A673 (cell line): ENCODE data around the gene TNFAIP2. TPM values are rescaled to one million over a fixed set of nuclear protein-coding genes. Genes with fewer than 3 reads are reported as not detected.

ENCODE experiments used
- BruUV-seq: library from RNA; stranded (reverse); fragments of 400-500 nt; replicated peaks from 2 replicates; lab custom pipeline; 2021; lab: Mats Ljungman, UMichigan
- CTCF ChIA-PET: fragments of 300-600 bp; sonication (Branson Sonifier 250); formaldehyde crosslinking; loops from one replicate; lab custom pipeline; 2022; ENCODE audit warnings: antibody characterized with exemption; lab: Charles Lee
- POLR2A ChIA-PET: fragments of 300-600 bp; sonication (Branson Sonifier 250); formaldehyde crosslinking; loops from one replicate; lab custom pipeline; 2022; ENCODE audit warnings: antibody characterized with exemption; ENCODE audit not compliant: low non-redundant PET; lab: Charles Lee
- DNase-seq: peaks from one replicate; pipeline ENCODE4 v3.0.0-alpha.2; 2015; ENCODE audit warnings: low spot score
- H3K27ac ChIP-seq: fragments of 200-600 bp; sonication (generic); 2 replicates; pipeline ENCODE4 v1.5.1; 2016; ENCODE audit warnings: mixed run types, low read depth, mild to moderate bottlenecking, mixed read lengths, antibody characterized with exemption, low read length; ENCODE audit not compliant: poor library complexity, severe bottlenecking
- H3K27me3 ChIP-seq: fragments of 200-600 bp; sonication (generic); replicated peaks from 2 replicates; pipeline ENCODE4 v1.6.1; 2017; ENCODE audit warnings: mixed run types, low read depth, mild to moderate bottlenecking, mixed read lengths, antibody characterized with exemption, low read length; ENCODE audit not compliant: insufficient read depth, poor library complexity
- H3K36me3 ChIP-seq: fragments of 200-600 bp; sonication (generic); 2 replicates; pipeline ENCODE4 v1.6.1; 2016; ENCODE audit warnings: mixed run types, mild to moderate bottlenecking, mixed read lengths, antibody characterized with exemption, low read length; ENCODE audit not compliant: insufficient read depth, poor library complexity, severe bottlenecking
- H3K4me1 ChIP-seq: fragments of 200-600 bp; sonication (generic); 2 replicates; pipeline ENCODE4 v1.6.1; 2017; ENCODE audit warnings: mixed run types, mild to moderate bottlenecking, mixed read lengths, antibody characterized with exemption, low read length; ENCODE audit not compliant: insufficient read depth, poor library complexity, severe bottlenecking
- H3K4me3 ChIP-seq: fragments of 200-600 bp; sonication (generic); 2 replicates; pipeline ENCODE4 v1.5.1; 2016; ENCODE audit warnings: low read depth, mixed run types, mild to moderate bottlenecking, mixed read lengths, low read length; ENCODE audit not compliant: poor library complexity, severe bottlenecking
- H3K9me3 ChIP-seq: fragments of 200-600 bp; sonication (generic); 2 replicates; pipeline ENCODE4 v1.6.1; 2016; ENCODE audit warnings: mixed run types, low read depth, mild to moderate bottlenecking, mixed read lengths, antibody characterized with exemption, low read length; ENCODE audit not compliant: poor library complexity, severe bottlenecking
- EZH2 ChIP-seq: fragments of 200-600 bp; sonication (generic); IDR thresholded peaks from 2 replicates; pipeline ENCODE4 v1.6.1; 2017; ENCODE audit warnings: borderline replicate concordance, low read depth, mild to moderate bottlenecking, mixed read lengths, antibody characterized with exemption, low read length; ENCODE audit not compliant: poor library complexity, severe bottlenecking
- intact Hi-C: fragments of 100-400 bp; cut with micrococcal nuclease; formaldehyde crosslinking; loops from one replicate; pipeline ENCODE4 v1.10.0; 2022; ENCODE audit not compliant: unreplicated experiment
- total RNA-seq: library from RNA; stranded (reverse); gene quantifications from 2 replicates; pipeline ENCODE4 v1.2.3, GENCODE V29; 2021
- TF ChIP-seq, protein P1 (sequence below): fragments of 300-800, 200-600 bp; sonication (generic); conservative IDR thresholded peaks from 2 replicates; pipeline ENCODE4 v1.5.1; 2017; ENCODE audit warnings: low read depth, mild to moderate bottlenecking, antibody characterized with exemption, low read length, moderate library complexity, mixed read lengths

Gene TNFAIP2
- total RNA-seq, 1 experiment from 2014 or later: 5.5 TPM

DNA sequence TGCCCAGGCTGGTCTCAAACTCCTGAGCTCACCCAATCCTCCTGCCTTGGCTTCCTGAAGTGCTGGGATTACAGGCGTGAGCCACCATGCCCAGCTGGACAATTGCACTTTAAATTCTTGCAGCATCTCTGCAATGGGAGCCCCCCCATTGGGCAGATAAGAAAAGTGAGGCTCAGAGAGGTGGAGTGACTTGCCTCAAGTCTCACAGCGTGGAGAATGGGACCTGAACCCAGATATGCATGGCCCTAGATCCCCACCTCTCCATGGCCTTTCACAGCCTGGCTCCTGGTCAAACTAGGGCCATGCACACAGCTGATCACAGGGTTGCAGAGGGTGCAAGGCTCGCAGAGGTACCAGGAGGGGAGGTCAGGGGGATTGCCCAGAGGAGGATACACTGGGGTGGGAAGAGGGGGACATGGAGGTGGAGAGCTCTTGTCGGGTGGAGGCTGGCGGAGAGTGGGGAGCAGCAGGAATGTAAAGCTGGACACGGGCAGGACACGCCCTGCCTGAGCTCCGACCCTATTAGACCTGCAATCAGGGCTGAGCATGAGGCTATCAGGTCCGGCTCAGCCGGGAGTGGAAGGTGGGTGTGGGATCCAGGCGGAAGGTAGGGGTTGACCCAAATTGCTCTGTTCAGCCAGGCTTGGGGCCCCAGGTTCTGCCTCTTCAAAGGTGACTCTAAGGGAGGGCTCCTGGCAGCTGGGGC is 21.9 kb upstream of the TNFAIP2 start:
- Histone ChIP-seq H3K27me3 (peaks cover 30% of the 10 kb centered on the region), H3K9me3 (no peaks in the 10 kb centered on the region), H3K36me3 (no peaks in the 10 kb centered on the region), H3K27ac (no peak overlapping the region), H3K4me1 (peaks cover 12% of the 10 kb centered on the region), H3K4me3 (no peak overlapping the region)
- intact Hi-C loops: no loop called here
- TF ChIP-seq, protein P1, sequence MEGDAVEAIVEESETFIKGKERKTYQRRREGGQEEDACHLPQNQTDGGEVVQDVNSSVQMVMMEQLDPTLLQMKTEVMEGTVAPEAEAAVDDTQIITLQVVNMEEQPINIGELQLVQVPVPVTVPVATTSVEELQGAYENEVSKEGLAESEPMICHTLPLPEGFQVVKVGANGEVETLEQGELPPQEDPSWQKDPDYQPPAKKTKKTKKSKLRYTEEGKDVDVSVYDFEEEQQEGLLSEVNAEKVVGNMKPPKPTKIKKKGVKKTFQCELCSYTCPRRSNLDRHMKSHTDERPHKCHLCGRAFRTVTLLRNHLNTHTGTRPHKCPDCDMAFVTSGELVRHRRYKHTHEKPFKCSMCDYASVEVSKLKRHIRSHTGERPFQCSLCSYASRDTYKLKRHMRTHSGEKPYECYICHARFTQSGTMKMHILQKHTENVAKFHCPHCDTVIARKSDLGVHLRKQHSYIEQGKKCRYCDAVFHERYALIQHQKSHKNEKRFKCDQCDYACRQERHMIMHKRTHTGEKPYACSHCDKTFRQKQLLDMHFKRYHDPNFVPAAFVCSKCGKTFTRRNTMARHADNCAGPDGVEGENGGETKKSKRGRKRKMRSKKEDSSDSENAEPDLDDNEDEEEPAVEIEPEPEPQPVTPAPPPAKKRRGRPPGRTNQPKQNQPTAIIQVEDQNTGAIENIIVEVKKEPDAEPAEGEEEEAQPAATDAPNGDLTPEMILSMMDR: no peak
- TF ChIP-seq EZH2: no peak
- POLR2A ChIA-PET: no interaction called here
- no TSS peak for BruUV-seq
- CTCF ChIA-PET: no interaction called here
- DNase-seq: no peak

DNA sequence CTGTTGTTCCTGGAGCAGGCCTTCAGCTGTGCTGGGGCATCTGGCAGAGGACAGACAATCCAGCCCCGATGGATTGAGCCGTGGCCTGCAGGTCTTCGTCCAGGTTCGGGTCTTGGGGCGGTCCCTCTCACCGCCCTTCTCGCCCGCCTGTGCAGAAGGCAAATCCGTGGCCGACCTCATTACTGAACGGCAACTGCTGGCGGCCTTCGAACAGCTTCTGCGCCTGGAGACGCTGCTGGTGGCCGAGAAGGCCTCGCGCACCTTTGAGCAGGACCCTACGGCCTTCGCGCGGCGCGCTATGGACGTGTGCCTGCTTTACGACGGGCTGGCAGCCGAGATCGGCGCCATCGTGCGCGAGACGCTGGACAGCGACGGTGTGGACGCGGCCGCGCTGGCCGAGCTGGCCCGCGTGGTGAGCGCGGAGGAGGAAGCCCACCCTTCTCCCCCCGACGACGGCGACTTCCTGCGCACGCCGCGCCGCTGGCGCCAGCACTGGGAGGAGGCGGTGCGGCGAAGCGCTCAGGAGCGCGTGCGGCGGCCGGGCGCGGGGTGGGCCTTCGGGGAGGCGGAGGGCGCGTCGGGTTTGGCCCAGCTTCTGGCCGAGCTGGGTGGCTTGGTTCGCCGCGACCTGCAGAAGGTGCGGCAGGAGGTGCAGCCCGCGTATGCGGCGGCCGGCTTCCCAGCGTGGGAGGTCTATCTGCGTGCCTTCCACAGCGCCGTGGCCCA is 21.1 kb upstream of the TNFAIP2 start:
- Histone ChIP-seq H3K9me3 (no peaks in the 10 kb centered on the region), H3K36me3 (no peaks in the 10 kb centered on the region), H3K27ac (no peak overlapping the region), H3K27me3 (peaks cover 30% of the 10 kb centered on the region), H3K4me3 (no peak overlapping the region), H3K4me1 (peaks cover 12% of the 10 kb centered on the region)
- intact Hi-C loops: no loop called here
- TF ChIP-seq, protein P1: no peak
- peak; percentile 72 for TF ChIP-seq EZH2
- ChIA-PET CTCF (no interaction called here), POLR2A (interaction anchor here (0.5 kb wide), 1 partner anchor 51 kb away, joined by 12 read pairs; no protein-coding TSS in a partner anchor)
- no TSS peak for BruUV-seq
- DNase-seq: no peak

DNA sequence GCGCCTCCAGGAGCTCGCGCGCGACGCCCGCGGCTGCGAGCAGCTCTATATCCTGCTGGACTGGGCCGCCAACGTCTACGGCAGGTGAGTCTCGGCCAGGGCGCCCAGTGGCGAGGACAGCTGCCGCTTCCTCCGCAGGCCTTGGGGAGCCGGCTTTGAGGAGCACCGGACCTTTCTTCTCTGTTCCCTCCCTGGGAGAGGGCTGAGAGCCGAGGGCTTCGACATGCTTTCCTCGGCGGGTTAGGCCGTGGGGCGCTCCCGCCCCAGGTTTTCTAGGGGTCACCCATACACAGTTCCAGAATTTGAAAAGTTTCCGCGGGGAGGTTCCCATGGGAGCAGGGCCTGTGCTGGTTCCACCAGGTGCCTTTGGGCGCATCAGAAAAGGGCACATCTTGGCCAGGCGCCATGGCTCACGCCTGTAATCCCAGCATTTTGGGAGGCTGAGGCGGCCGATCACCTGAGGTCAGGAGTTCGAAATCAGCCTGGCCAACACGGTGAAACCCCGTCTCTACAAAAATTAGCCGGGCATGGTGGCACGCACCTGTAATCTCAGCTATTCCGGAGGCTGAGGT is 20.5 kb upstream of the TNFAIP2 start:
- no peaks in the 10 kb centered on the region for H3K36me3 ChIP-seq
- peaks cover 30% of the 10 kb centered on the region for H3K27me3 ChIP-seq
- BruUV-seq: no TSS peak
- H3K27ac ChIP-seq: no peak overlapping the region
- H3K9me3 ChIP-seq: no peaks in the 10 kb centered on the region
- peaks cover 12% of the 10 kb centered on the region for H3K4me1 ChIP-seq
- TF ChIP-seq EZH2: peak; percentile 35
- TF ChIP-seq, protein P1: no peak
- ChIA-PET POLR2A (interaction anchor here (0.5 kb wide), 1 partner anchor 51 kb away, joined by 12 read pairs; no protein-coding TSS in a partner anchor), CTCF (no interaction called here)
- intact Hi-C loops: no loop called here
- no peak for DNase-seq
- no peak overlapping the region for H3K4me3 ChIP-seq
